Activated CD8-positive, alpha-beta memory T cell treated with anti-CD3 and anti-CD28 coated beads, Interleukin-2, amount 10 ng/mL, durations not matched to agents 7 days and 5 days (primary cell): ENCODE data around the gene PDE9A. TPM values are rescaled to one million over a fixed set of nuclear protein-coding genes. Genes with fewer than 3 reads are reported as not detected.
"Not testable (repeated sequence)": the region's sequence is repeated elsewhere in the genome, so short reads cannot be mapped to it uniquely, and the experiment has no call there.

ENCODE experiments used
- ATAC-seq: fragments of 150-1000 bp; cut with Tn5 transposase; one replicate; pipeline ENCODE4 v1.10.0; 2021; ENCODE audit warnings: moderate library complexity
- CTCF ChIA-PET: fragments of 350-600 bp; sonication (Branson Sonifier 250); formaldehyde crosslinking; loops from one replicate; lab custom pipeline; 2021; ENCODE audit warnings: antibody characterized with exemption; lab: Charles Lee
- DNase-seq: peaks from one replicate; pipeline ENCODE4 v3.0.0-alpha.2; 2020
- H3K27ac Mint-ChIP-seq: one replicate; pipeline ENCODE4 v1.8.0; 2021; ENCODE audit warnings: mild to moderate bottlenecking, mixed read lengths
- H3K27me3 Mint-ChIP-seq: one replicate; pipeline ENCODE4 v1.8.0; 2021; ENCODE audit warnings: mixed read lengths
- H3K36me3 Mint-ChIP-seq: one replicate; pipeline ENCODE4 v1.8.0; 2021; ENCODE audit warnings: mild to moderate bottlenecking, mixed read lengths
- H3K4me1 Mint-ChIP-seq: one replicate; pipeline ENCODE4 v1.8.0; 2021; ENCODE audit warnings: mixed read lengths
- H3K4me3 Mint-ChIP-seq: one replicate; pipeline ENCODE4 v1.8.0; 2021; ENCODE audit warnings: mild to moderate bottlenecking, moderate library complexity, mixed read lengths
- H3K9me3 Mint-ChIP-seq: one replicate; pipeline ENCODE4 v1.8.0; 2022; ENCODE audit warnings: low read depth, mixed read lengths
- total RNA-seq, 2 experiments: library from RNA; stranded (reverse); gene quantifications; one replicate each; pipeline ENCODE4 v1.2.3, GENCODE V29; 2021

PDE9A gene
- total RNA-seq, 2 experiments from 2014 or later = 2.0 to 6.8 TPM

DNA sequence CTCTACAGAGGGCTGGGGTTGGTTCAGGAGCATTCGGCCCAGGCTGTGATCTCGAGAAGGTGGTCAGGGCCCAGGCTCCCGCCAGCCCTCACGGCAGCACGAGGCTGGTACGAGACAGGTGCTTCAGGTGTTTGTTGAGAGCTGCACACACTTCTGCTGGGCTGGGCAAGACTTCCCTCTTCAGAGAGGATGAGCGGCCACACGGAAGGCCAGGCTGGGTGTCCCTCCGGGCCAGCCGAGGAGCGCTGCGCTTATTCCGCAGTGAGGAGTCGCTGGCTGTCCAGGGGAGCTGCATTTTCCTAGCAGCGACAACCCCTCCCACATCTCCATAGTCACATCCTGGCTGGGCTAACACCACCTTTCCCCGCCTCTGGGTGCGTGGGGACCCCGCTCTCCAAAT lies 50.5 kb downstream of the PDE9A start:
- Mint-ChIP-seq H3K4me1 (no peaks in the 10 kb centered on the region), H3K27ac (no peak overlapping the region), H3K4me3 (no peak overlapping the region), H3K36me3 (no peaks in the 10 kb centered on the region), H3K27me3 (peaks cover 15% of the 10 kb centered on the region), H3K9me3 (no peaks in the 10 kb centered on the region)
- ATAC-seq (no peak), DNase-seq (no peak)
- CTCF ChIA-PET = no interaction called here

- no peak overlapping the region for H3K4me3 Mint-ChIP-seq
- peaks cover 15% of the 10 kb centered on the region for H3K27me3 Mint-ChIP-seq
- ATAC-seq (no peak), DNase-seq (no peak)
- H3K36me3 Mint-ChIP-seq = no peaks in the 10 kb centered on the region
- no peaks in the 10 kb centered on the region for H3K4me1 Mint-ChIP-seq
- CTCF ChIA-PET = no interaction called here
- H3K9me3 Mint-ChIP-seq = no peaks in the 10 kb centered on the region
- no peak overlapping the region for H3K27ac Mint-ChIP-seq
Measured at GRCh38 chr21:42704861-42705260, 51.4 kb downstream of the PDE9A start.

DNA sequence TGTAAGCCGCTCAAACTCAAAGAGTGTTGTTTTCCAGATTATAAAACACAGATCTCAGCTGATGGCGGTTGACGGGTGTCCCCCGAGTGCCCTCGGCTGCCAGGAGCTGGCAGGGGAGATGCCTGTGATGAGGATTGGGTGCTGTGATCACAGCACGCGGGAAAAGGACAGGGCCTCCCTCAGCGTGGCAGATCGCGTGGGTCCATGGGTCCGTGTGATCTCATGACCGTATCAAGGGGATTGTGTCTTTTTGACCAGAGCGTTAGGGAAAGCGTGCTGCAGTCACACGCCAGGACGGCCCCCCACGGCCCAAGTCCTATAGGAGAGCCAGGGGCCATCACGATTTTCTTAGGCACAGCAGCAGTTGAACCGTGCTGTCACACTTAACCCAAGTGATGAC lies 51.9 kb downstream of the PDE9A start:
- H3K4me1 Mint-ChIP-seq = no peaks in the 10 kb centered on the region
- CTCF ChIA-PET = no interaction called here
- no peaks in the 10 kb centered on the region for H3K36me3 Mint-ChIP-seq
- H3K9me3 Mint-ChIP-seq = no peaks in the 10 kb centered on the region
- H3K27me3 Mint-ChIP-seq = peaks cover 14% of the 10 kb centered on the region
- H3K4me3 Mint-ChIP-seq = no peak overlapping the region
- DNase-seq (no peak), ATAC-seq (no peak)
- H3K27ac Mint-ChIP-seq = no peak overlapping the region

GRCh38 chr21:42705746-42706374 lies 52.4 kb downstream of the PDE9A start:
- CTCF ChIA-PET = interaction anchor here (0.6 kb wide), 1 partner anchor 124 kb away, joined by 3 read pairs; no protein-coding TSS in a partner anchor

GRCh38 chr21:42706765-42707164 lies 53.3 kb downstream of the PDE9A start:
- Mint-ChIP-seq H3K36me3 (no peaks in the 10 kb centered on the region), H3K27me3 (peaks cover 8% of the 10 kb centered on the region), H3K4me3 (no peak overlapping the region), H3K9me3 (no peaks in the 10 kb centered on the region), H3K4me1 (no peaks in the 10 kb centered on the region), H3K27ac (no peak overlapping the region)
- DNase-seq = no peak
- ATAC-seq = no peak
- CTCF ChIA-PET = no interaction called here

More at GRCh38 chr21:42705746-42706374, 52.4 kb downstream of the PDE9A start:
- ATAC-seq (no peak), DNase-seq (no peak)
- H3K4me3 Mint-ChIP-seq = no peak overlapping the region
- no peak overlapping the region for H3K27ac Mint-ChIP-seq
- no peaks in the 10 kb centered on the region for H3K9me3 Mint-ChIP-seq
- peaks cover 11% of the 10 kb centered on the region for H3K27me3 Mint-ChIP-seq
- no peaks in the 10 kb centered on the region for H3K4me1 Mint-ChIP-seq
- H3K36me3 Mint-ChIP-seq = no peaks in the 10 kb centered on the region

- Mint-ChIP-seq H3K4me3 (no peak overlapping the region), H3K9me3 (no peaks in the 10 kb centered on the region), H3K27ac (no peak overlapping the region), H3K36me3 (no peaks in the 10 kb centered on the region), H3K27me3 (peaks cover 4% of the 10 kb centered on the region), H3K4me1 (no peaks in the 10 kb centered on the region)
- CTCF ChIA-PET = no interaction called here
- DNase-seq = no peak
- no peak for ATAC-seq
Measured at GRCh38 chr21:42707207-42707830, 53.9 kb downstream of the PDE9A start.

DNA sequence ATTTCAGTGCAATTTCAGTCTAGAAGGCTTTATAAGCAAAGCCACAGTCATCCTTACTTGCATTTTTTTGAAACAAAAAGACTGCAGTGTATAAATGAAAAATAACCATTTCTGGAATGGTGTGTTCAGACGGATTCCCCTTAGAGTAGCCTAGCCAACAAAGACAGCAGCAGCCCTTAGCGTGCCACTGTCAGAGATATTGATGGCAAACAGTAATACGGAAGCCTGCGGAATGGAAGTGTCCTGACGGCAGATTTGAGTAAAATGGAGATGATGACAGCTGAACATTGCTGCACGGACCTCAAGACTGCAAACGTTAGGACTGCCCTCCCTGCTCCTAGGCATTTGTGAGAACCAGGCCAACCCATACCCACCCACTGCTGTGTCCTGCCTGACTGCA lies 54.7 kb downstream of the PDE9A start:
- CTCF ChIA-PET = no interaction called here
- peaks cover 7% of the 10 kb centered on the region for H3K27me3 Mint-ChIP-seq
- ATAC-seq (no peak), DNase-seq (no peak)
- H3K9me3 Mint-ChIP-seq = no peaks in the 10 kb centered on the region
- no peak overlapping the region for H3K4me3 Mint-ChIP-seq
- H3K36me3 Mint-ChIP-seq = no peaks in the 10 kb centered on the region
- H3K4me1 Mint-ChIP-seq = no peaks in the 10 kb centered on the region
- H3K27ac Mint-ChIP-seq = no peak overlapping the region

DNA sequence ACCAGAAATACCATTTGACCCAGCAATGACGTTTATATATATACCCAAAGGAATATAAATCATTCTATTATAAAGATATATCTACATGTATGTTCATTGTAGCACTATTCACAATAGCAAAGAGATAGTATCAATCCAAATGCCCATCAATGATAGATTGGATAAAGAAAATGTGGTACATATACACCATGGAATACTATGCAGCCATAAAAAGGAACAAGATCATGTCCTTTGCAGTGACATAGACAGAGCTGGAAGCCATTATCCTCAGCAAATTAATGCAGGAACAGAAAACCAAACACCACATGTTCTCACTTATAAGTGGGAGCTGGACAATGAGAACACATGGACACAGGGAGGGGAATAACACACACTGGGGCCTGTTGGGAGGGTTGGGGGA lies 55.5 kb downstream of the PDE9A start:
- H3K4me3 Mint-ChIP-seq, H3K27me3 Mint-ChIP-seq, H3K27ac Mint-ChIP-seq, CTCF ChIA-PET, H3K4me1 Mint-ChIP-seq, DNase-seq, H3K36me3 Mint-ChIP-seq, ATAC-seq, H3K9me3 Mint-ChIP-seq: not testable (repeated sequence)

DNA sequence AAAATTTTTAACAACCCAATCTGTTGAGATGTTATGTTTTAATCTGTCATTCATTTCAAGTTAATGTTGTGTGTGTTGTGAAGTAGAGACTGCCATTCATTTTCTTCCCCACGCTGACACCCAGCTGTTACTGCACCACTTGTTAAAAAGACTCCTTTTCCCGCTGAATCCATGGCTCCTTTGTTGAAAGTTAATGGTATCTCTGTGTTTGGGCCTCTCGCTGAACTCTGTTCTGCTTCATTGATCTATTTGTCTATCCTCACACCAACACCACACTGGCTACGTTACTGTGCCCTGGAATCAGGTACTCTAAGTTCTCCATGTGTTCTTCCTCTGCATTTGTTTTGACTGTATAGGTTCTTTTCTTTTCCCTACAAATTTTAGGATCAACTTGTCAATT lies 58.2 kb downstream of the PDE9A start:
- no peaks in the 10 kb centered on the region for H3K36me3 Mint-ChIP-seq
- peaks cover 10% of the 10 kb centered on the region for H3K27me3 Mint-ChIP-seq
- H3K4me1 Mint-ChIP-seq = no peaks in the 10 kb centered on the region
- no peak overlapping the region for H3K27ac Mint-ChIP-seq
- CTCF ChIA-PET = no interaction called here
- no peak for DNase-seq
- H3K9me3 Mint-ChIP-seq = no peaks in the 10 kb centered on the region
- no peak overlapping the region for H3K4me3 Mint-ChIP-seq
- ATAC-seq = no peak

DNA sequence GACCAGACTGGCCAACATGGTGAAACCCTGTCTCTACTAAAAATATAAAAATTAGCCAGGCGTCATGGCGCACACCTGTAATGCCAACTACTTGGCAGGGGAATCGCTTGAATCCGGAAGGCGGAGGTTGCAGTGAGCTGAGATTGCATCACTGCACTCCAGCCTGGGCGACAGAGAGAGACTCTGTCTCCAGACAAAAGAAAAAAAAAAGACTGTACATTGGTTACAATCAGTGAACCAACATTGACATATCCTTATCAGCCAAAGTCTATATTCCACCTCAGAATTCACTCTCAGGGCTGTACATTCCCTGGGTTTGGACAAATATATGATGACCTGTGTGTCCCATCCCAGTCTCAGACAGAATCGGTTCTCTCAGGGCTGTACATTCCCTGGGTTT lies 62.0 kb downstream of the PDE9A start:
- ATAC-seq, H3K4me3 Mint-ChIP-seq, CTCF ChIA-PET, H3K4me1 Mint-ChIP-seq, H3K36me3 Mint-ChIP-seq, H3K27ac Mint-ChIP-seq, DNase-seq, H3K9me3 Mint-ChIP-seq: not testable (repeated sequence)
- H3K27me3 Mint-ChIP-seq = peaks cover 10% of the 10 kb centered on the region

DNA sequence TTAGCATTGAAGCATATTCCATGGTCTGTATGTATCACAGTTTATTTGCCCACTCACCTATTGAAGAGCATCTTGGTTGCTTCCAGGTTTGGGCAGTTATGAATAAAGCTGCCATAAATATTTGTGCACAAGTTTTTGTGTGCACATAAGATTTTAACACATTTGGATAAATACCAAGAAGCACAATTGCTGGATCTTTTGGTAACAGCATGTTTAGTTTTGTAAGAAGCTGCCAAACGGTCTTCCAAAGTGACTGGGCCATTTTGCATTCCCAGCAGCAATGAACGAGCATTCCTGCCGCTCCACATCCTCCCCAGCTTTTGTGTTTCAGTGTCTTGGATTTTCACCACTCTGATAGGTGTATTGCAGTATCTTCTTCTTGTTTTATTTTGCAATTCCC lies 62.7 kb downstream of the PDE9A start:
- H3K36me3 Mint-ChIP-seq = no peaks in the 10 kb centered on the region
- H3K27ac Mint-ChIP-seq = no peak overlapping the region
- no peaks in the 10 kb centered on the region for H3K9me3 Mint-ChIP-seq
- peaks cover 13% of the 10 kb centered on the region for H3K27me3 Mint-ChIP-seq
- CTCF ChIA-PET = no interaction called here
- DNase-seq (no peak), ATAC-seq (no peak)
- no peak overlapping the region for H3K4me3 Mint-ChIP-seq
- H3K4me1 Mint-ChIP-seq = no peaks in the 10 kb centered on the region

DNA sequence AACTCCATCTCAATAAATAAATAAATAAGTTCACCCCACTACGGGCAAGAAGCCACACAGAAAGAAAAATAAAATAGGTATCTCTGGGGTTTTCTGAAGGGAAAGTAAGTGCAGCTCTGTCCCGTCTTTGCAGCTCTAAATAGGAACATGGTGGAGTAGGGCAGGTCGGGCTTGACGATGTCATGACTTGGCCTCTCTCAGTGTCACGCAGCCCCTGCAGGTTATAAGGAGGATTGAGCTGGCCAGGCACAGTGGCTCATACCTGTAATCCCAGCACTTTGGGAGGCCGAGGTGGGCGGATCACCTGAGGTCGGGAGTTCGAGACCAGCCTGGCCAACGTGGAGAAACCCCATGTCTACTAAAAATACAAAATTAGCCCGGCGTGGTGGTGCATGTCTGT lies 67.1 kb downstream of the PDE9A start:
- H3K27ac Mint-ChIP-seq, ATAC-seq, H3K4me3 Mint-ChIP-seq, H3K9me3 Mint-ChIP-seq, H3K36me3 Mint-ChIP-seq, CTCF ChIA-PET, H3K27me3 Mint-ChIP-seq, DNase-seq: not testable (repeated sequence)
- H3K4me1 Mint-ChIP-seq = peaks cover 11% of the 10 kb centered on the region

- peaks cover 6% of the 10 kb centered on the region for H3K27me3 Mint-ChIP-seq
- no peaks in the 10 kb centered on the region for H3K9me3 Mint-ChIP-seq
- ATAC-seq = no peak
- peaks cover 19% of the 10 kb centered on the region for H3K4me1 Mint-ChIP-seq
- no peak overlapping the region for H3K4me3 Mint-ChIP-seq
- CTCF ChIA-PET = no interaction called here
- no peak for DNase-seq
- H3K27ac Mint-ChIP-seq = no peak overlapping the region
- H3K36me3 Mint-ChIP-seq = no peaks in the 10 kb centered on the region
Measured at GRCh38 chr21:42721341-42721824, 68.0 kb downstream of the PDE9A start.

DNA sequence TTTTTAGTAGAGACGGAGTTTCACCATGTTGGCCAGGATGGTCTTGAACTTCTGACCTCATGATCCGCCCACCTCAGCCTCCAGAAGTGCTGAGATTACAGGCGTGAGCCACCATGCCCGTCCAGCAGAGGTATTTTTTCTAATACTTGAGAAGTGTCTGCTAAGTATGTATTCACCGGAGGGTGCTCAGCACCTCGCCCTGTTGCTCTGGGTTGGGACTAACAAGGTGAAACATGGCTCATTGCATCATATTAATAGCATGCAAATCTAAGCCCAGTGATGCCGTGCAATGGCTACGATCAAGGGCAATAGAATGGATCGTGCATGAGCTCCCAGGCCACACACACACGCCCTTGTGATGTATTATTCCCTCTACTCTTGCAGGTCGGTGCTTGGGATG lies 68.7 kb downstream of the PDE9A start:
- Mint-ChIP-seq H3K4me1 (peaks cover 19% of the 10 kb centered on the region), H3K4me3 (no peak overlapping the region), H3K36me3 (peaks cover 1% of the 10 kb centered on the region), H3K27ac (no peak overlapping the region), H3K27me3 (peaks cover 7% of the 10 kb centered on the region), H3K9me3 (no peaks in the 10 kb centered on the region)
- CTCF ChIA-PET = no interaction called here
- DNase-seq (no peak), ATAC-seq (no peak)
